Frontal cortex (tissue), 1 donor: ENCODE data around the gene ATG16L1. TPM values are rescaled to one million over a fixed set of nuclear protein-coding genes. Genes with fewer than 3 reads are reported as not detected.
A peak's percentile ranks its signal among the peaks of the same experiment; 100 is the strongest.

Experiments used
- small RNA-seq: library from RNA; depleted of rRNA; stranded (forward); fragments of <200 nt; gene quantifications from one replicate; pipeline ENCODE3, GENCODE V24; 2014
- total RNA-seq: library from RNA; depleted of rRNA; stranded (reverse); fragments of >200 nt; gene quantifications from one replicate; pipeline ENCODE4 v1.2.3, GENCODE V29; 2014

Gene ATG16L1
- total RNA-seq, 1 donor from 2014 or later = 35.9 TPM

Small RNAs within 50 kb of the gene (small RNA-seq; reads per million reads assigned to genes)
- not detected for gene RN7SL32P
- gene SCARNA5 = 51.5 reads per million, percentile 98 among the genes with 10 or more reads in this experiment
- gene SCARNA6 = 17.7 reads per million, percentile 96 among the genes with 10 or more reads in this experiment

Other genes with a start within 250 kb of the ATG16L1 start
- 50.1 TPM for gene NGEF, start 238.4 kb upstream of the ATG16L1 start, total RNA-seq
- gene NEU2, start 219.0 kb upstream of the ATG16L1 start, total RNA-seq = not detected
- gene INPP5D, start 191.3 kb upstream of the ATG16L1 start, total RNA-seq = 1.6 TPM
- 0.82 TPM for gene SAG, start 56.1 kb downstream of the ATG16L1 start, total RNA-seq
- 46.5 TPM for gene DGKD, start 102.8 kb downstream of the ATG16L1 start, total RNA-seq